A549 (cell line): Measurements from ENCODE around the gene PPP1R7.

Source experiments
- CEBPB ChIP-seq, 2 experiments: fragments of >200 bp in 1 of 2; sonication (Bioruptor Twin) in 1 of 2; formaldehyde crosslinking in 1 of 2; IDR thresholded peaks; 2 replicates each; pipeline ENCODE4 v1.6.1; 2012 to 2016
- CHD2 ChIP-seq: fragments of 150-350 bp; IDR thresholded peaks from 2 replicates; pipeline ENCODE4 v1.6.1; 2014; ENCODE audit warnings: low read length; ENCODE audit not compliant: partially characterized antibody
- EP300 ChIP-seq, 2 experiments: fragments of >200 bp; sonication (Bioruptor Twin); formaldehyde crosslinking; IDR thresholded peaks; 2 replicates in 1 of 2; 3 replicates in 1 of 2; pipeline ENCODE4 v1.6.1; 2016 to 2017
- ESRRA ChIP-seq: fragments of 150-350 bp; IDR thresholded peaks from 2 replicates; pipeline ENCODE4 v1.6.1; 2014; ENCODE audit warnings: mild to moderate bottlenecking, low read length, borderline replicate concordance
- GATA3 ChIP-seq: IDR thresholded peaks from 2 replicates; pipeline ENCODE4 v1.6.1; 2012; ENCODE audit warnings: borderline replicate concordance
- KDM5A ChIP-seq: fragments of 200-600 bp; sonication (generic); IDR thresholded peaks from 2 replicates; pipeline ENCODE4 v1.6.1; 2016; ENCODE audit warnings: antibody characterized with exemption, mild to moderate bottlenecking
- NFE2L2 ChIP-seq: fragments of 150-350 bp; conservative IDR thresholded peaks from 2 replicates; pipeline ENCODE4 v1.6.1; 2014; ENCODE audit warnings: low read length
- POLR2A ChIP-seq: IDR thresholded peaks from 2 replicates; pipeline ENCODE4 v1.6.1; 2012; ENCODE audit warnings: mild to moderate bottlenecking, low read length
- SMC3 ChIP-seq: fragments of >200 bp; sonication (Bioruptor Twin); formaldehyde crosslinking; IDR thresholded peaks from 3 replicates; pipeline ENCODE4 v1.6.1; 2018; ENCODE audit warnings: inconsistent platforms
- ZC3H11A ChIP-seq: fragments of 450-650 bp; IDR thresholded peaks from 2 replicates; pipeline ENCODE4 v1.6.1; 2014; ENCODE audit warnings: antibody characterized with exemption, mild to moderate bottlenecking
- TF ChIP-seq, protein P1 (sequence below): fragments of 450-650 bp; IDR thresholded peaks from 2 replicates; pipeline ENCODE4 v1.6.1; 2014; ENCODE audit warnings: antibody characterized with exemption
- TF ChIP-seq, protein P2 (sequence below): fragments of >200 bp; sonication (Bioruptor Twin); formaldehyde crosslinking; IDR thresholded peaks from 3 replicates; pipeline ENCODE4 v1.5.1; 2016
- TF ChIP-seq, protein P3 (sequence below): fragments of 250-450 bp; sonication (Bioruptor Pico); IDR thresholded peaks from 2 replicates; pipeline ENCODE4 v1.5.0; 2021; ENCODE audit warnings: mild to moderate bottlenecking, moderate library complexity, borderline replicate concordance
- TF ChIP-seq, protein P4 (sequence below): IDR thresholded peaks from 2 replicates; pipeline ENCODE4 v1.6.1; 2012

DNA sequence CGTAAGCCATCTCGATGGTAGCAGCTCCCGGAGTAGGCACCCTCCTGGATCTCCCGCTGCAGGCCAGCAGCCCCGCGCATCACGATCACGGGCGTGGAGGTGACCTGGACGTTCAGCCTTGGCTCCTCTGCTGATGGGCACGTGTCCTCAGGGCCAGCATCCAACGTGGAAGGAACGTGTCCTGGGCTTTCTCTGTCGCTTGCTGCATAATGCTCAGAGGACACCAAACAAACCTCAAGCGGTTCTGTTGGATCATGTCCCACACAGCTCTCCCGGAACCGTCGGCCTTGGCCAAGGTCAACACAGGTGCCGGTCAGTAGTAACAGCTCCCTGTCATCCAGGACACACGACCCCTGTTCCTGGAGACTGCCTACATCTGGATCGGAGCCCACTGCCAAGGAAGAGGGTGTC, 24.1 kb upstream of the PPP1R7 start:
- TF ChIP-seq CEBPB (IDR thresholded peaks at IDR 0.05), result no peak
- TF ChIP-seq ZC3H11A, result no peak
- TF ChIP-seq NFE2L2, result no peak
- TF ChIP-seq, protein P1, sequence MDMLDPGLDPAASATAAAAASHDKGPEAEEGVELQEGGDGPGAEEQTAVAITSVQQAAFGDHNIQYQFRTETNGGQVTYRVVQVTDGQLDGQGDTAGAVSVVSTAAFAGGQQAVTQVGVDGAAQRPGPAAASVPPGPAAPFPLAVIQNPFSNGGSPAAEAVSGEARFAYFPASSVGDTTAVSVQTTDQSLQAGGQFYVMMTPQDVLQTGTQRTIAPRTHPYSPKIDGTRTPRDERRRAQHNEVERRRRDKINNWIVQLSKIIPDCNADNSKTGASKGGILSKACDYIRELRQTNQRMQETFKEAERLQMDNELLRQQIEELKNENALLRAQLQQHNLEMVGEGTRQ, result no peak
- TF ChIP-seq, protein P2, sequence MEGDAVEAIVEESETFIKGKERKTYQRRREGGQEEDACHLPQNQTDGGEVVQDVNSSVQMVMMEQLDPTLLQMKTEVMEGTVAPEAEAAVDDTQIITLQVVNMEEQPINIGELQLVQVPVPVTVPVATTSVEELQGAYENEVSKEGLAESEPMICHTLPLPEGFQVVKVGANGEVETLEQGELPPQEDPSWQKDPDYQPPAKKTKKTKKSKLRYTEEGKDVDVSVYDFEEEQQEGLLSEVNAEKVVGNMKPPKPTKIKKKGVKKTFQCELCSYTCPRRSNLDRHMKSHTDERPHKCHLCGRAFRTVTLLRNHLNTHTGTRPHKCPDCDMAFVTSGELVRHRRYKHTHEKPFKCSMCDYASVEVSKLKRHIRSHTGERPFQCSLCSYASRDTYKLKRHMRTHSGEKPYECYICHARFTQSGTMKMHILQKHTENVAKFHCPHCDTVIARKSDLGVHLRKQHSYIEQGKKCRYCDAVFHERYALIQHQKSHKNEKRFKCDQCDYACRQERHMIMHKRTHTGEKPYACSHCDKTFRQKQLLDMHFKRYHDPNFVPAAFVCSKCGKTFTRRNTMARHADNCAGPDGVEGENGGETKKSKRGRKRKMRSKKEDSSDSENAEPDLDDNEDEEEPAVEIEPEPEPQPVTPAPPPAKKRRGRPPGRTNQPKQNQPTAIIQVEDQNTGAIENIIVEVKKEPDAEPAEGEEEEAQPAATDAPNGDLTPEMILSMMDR, result no peak
- TF ChIP-seq POLR2A, result no peak
- TF ChIP-seq GATA3, result no peak
- no peak for TF ChIP-seq EP300 (IDR thresholded peaks at IDR 0.05)
- TF ChIP-seq ESRRA, result no peak
- TF ChIP-seq, protein P3, sequence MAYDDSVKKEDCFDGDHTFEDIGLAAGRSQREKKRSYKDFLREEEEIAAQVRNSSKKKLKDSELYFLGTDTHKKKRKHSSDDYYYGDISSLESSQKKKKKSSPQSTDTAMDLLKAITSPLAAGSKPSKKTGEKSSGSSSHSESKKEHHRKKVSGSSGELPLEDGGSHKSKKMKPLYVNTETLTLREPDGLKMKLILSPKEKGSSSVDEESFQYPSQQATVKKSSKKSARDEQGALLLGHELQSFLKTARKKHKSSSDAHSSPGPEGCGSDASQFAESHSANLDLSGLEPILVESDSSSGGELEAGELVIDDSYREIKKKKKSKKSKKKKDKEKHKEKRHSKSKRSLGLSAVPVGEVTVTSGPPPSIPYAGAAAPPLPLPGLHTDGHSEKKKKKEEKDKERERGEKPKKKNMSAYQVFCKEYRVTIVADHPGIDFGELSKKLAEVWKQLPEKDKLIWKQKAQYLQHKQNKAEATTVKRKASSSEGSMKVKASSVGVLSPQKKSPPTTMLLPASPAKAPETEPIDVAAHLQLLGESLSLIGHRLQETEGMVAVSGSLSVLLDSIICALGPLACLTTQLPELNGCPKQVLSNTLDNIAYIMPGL (CRISPR knock-in tag), result no peak
- no peak for TF ChIP-seq SMC3
- TF ChIP-seq, protein P4, sequence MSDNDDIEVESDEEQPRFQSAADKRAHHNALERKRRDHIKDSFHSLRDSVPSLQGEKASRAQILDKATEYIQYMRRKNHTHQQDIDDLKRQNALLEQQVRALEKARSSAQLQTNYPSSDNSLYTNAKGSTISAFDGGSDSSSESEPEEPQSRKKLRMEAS, result no peak
- TF ChIP-seq CHD2, result no peak
- no peak for TF ChIP-seq KDM5A
